NCI-H510A treated with DMSO at 0.1 percent for 48 hours (cell line): ENCODE data around the gene PLIN4.
"Not testable (repeated sequence)": the region's sequence is repeated elsewhere in the genome, so short reads cannot be mapped to it uniquely, and the experiment has no call there.

Experiments
- DNase-seq: peaks from one replicate; lab custom pipeline; 2025; lab: John Stamatoyannopoulos, UW

Gene PLIN4, protein sequence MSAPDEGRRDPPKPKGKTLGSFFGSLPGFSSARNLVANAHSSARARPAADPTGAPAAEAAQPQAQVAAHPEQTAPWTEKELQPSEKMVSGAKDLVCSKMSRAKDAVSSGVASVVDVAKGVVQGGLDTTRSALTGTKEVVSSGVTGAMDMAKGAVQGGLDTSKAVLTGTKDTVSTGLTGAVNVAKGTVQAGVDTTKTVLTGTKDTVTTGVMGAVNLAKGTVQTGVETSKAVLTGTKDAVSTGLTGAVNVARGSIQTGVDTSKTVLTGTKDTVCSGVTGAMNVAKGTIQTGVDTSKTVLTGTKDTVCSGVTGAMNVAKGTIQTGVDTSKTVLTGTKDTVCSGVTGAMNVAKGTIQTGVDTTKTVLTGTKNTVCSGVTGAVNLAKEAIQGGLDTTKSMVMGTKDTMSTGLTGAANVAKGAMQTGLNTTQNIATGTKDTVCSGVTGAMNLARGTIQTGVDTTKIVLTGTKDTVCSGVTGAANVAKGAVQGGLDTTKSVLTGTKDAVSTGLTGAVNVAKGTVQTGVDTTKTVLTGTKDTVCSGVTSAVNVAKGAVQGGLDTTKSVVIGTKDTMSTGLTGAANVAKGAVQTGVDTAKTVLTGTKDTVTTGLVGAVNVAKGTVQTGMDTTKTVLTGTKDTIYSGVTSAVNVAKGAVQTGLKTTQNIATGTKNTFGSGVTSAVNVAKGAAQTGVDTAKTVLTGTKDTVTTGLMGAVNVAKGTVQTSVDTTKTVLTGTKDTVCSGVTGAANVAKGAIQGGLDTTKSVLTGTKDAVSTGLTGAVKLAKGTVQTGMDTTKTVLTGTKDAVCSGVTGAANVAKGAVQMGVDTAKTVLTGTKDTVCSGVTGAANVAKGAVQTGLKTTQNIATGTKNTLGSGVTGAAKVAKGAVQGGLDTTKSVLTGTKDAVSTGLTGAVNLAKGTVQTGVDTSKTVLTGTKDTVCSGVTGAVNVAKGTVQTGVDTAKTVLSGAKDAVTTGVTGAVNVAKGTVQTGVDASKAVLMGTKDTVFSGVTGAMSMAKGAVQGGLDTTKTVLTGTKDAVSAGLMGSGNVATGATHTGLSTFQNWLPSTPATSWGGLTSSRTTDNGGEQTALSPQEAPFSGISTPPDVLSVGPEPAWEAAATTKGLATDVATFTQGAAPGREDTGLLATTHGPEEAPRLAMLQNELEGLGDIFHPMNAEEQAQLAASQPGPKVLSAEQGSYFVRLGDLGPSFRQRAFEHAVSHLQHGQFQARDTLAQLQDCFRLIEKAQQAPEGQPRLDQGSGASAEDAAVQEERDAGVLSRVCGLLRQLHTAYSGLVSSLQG (N-terminal part only)

GRCh38 chr19:4518345-4519171 lies at the start of gene PLIN4:
PLIN4 (minus strand) TSS chr19:4518486; CDS start chr19:4518272, 214 bp downstream.
- DNase-seq: no peak

- DNase-seq: peak; percentile 11
Measured at GRCh38 chr19:4567584-4568071, 49.3 kb upstream of the PLIN4 start.

- DNase-seq: no peak
Measured at GRCh38 chr19:4566402-4567051, 48.2 kb upstream of the PLIN4 start.

DNA sequence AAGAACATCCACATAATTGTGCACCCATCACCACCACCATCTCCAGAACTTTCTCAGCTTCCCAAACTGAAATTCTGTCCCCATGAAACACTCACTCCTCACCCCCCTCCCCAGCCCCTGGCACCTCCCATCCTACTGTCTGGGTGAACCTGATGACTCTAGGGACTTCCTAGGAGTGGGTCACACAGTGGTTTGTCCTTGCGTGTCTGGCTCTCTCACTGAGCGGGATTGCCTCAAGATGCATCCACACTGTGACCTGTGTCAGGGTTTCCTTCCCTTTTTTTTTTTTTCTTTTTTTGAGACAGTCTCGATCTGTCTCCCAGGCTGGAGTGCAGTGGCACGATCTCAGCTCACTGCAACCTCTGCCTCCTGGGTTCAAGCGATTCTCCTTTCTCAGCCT lies 45.3 kb upstream of the PLIN4 start:
- not testable (repeated sequence) for DNase-seq

- DNase-seq: not testable (repeated sequence)
Measured at GRCh38 chr19:4562085-4562484, 43.8 kb upstream of the PLIN4 start.

- no peak for DNase-seq
Measured at GRCh38 chr19:4559569-4559968, 41.3 kb upstream of the PLIN4 start, which contains the start of gene SEMA6B. SEMA6B (minus strand) TSS chr19:4559684; CDS start chr19:4558457, 1,227 bp downstream.

DNA sequence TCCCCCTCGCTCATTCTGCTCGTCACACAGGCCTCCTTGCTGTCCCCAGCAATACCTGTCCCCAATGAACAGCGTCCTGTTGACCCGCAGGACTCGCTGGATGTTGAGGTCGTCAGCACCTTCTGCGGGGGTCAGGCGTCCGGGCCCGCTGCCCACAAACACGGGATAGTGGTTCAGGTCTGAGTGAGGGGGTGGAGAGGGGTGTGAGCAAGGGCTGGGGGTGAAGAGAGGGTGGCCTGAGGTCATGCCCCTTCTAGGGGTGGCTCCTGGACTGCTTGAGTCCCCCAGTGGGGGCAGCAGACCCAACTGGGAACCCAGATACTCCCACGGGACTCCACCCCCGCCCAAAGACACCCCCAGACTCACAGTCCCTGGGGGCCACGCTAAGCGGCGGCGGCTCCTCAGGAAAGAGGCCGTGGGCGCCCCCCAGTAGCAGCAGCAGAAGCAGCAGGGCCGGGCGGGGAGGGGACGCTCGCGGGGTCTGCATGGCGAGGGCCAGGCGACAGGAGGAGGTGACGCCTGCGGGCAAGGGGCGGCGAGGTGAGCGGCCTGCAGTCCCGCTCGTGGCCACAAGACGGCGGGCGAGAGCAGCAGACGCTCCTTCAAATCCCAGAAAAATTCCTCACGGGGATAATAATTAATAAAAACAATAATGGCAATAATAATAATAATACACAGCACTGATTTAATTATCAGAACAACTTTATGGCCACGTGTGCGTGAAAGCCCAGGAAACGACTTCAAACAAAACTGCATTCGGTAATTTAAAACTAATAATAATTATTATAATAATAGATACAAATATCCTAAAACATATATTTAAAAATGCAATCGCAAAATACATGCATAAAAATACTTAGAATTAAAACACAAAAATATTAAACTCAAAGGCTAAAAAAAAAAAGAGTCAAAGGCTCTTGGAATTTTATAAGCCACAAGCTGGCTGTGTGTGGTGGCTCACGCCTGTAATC lies 40.0 kb upstream of the PLIN4 start:
- peak; percentile 40 for DNase-seq

GRCh38 chr19:4557144-4557970 lies 39.1 kb upstream of the PLIN4 start:
- DNase-seq: peak; percentile 8

- DNase-seq: no peak
Measured at GRCh38 chr19:4556597-4557127, 38.4 kb upstream of the PLIN4 start.

- DNase-seq: no peak
Measured at GRCh38 chr19:4555657-4556561, 37.6 kb upstream of the PLIN4 start.

GRCh38 chr19:4554717-4555116 lies 36.4 kb upstream of the PLIN4 start:
- no peak for DNase-seq

DNA sequence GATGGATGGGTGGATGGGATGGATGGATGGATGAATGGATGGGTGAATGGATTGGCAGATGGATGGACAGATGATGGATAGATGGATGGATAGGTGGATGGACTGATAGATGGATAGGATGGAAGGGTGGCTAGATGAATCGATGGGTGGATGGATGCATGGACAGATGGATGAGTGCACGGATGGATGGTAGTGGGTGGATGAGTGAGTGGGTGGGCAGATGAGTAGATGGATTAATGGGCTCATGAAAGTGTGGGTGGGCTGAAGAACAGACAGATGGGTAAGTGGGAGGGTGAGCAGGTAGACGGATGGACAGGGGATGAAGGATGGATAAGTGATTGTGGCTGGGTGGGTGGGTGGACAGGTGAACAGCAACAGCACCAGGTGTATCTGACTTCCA lies 35.5 kb upstream of the PLIN4 start:
- DNase-seq: no peak

GRCh38 chr19:4553092-4553695 lies 34.9 kb upstream of the PLIN4 start:
- no peak for DNase-seq

DNA sequence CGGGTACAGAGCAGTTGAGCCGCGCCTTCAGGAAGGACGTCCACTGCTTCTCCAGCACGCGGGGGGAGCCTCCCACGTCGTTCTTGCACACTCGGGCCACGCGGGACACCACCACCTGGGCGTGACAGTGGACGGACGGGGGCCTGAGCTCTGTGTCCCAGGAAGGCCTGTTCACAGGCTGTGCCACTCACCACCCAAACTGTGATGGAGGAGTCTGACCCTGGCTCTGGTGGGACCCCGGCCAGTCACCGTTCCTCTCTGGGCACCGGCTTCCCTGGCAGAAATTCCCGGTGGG lies 34.2 kb upstream of the PLIN4 start:
- DNase-seq: no peak

GRCh38 chr19:4550479-4551050 lies 32.3 kb upstream of the PLIN4 start:
- DNase-seq: no peak

DNA sequence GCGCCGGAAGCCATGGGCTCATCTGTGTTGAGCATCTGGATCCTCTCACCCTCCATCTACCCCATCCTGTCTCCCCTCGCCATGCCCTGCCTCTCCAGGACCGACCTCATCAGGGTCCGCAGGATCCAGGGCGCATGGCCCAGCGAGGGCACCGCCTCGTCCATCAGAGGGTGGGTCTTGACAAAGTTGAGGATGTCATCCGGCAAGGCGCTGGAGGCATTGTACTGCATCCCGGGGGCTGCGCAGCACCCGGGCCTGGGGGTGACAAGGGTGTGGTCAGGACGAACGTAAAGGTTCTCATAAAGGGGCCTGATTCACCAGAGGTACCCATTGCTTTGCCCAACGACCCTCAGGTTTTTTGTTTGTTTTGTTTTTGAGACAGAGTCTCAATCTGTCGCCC lies 31.7 kb upstream of the PLIN4 start:
- no peak for DNase-seq

DNA sequence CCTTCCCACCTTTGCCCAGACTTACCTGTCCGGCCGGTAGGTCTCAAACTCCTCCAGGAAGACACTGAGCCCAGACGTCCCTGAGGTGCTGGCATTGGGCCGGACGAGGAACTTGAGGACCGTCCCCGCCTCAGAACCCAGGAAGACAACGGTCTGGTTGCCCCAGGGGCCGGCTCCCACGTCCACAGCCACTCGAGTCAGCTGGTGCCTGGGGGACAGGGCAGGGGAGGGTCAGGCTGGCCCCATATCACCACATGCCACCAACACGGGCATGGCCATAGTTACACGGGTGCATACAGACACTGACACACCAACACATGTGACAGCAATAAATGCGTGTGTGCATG lies 29.9 kb upstream of the PLIN4 start:
- DNase-seq: no peak
